Measurements from ENCODE around the gene PISD.
A peak's percentile ranks its signal among the peaks of the same experiment; 100 is the strongest.
"Not testable (repeated sequence)": the region's sequence is repeated elsewhere in the genome, so short reads cannot be mapped to it uniquely, and the experiment has no call there.

The PISD gene

GRCh38 chr22:31604746-31605705 is 57.0 kb downstream of the PISD start:
- no peak for DNase-seq

DNA sequence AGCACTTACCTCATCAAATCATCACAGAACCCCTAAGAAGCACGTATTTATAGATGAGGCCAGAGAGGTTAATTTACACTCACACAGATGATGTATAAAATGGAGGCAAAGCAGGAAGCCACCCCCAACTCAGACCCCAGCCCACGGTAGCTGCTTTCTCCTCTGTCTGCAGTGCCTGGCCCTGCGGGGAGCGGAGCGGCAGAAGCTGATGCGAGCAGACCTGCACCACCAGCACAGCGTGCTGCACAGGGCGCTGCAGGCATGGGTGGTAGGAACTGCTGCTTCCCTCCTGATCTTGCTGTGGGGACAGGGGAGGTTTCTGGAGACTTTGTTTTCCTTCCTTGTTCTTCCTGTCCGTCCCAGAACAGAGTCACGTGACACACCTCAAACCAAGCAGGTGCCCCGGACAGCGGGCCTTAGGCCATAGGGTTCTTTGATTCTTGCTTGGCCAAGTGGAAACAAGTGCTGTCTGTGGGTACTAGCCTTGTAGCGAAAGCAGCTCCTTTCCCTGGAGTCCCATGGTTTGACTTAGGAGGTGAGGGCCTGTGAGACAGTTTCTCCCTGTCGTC is 57.8 kb downstream of the PISD start:
- DNase-seq, result no peak

DNA sequence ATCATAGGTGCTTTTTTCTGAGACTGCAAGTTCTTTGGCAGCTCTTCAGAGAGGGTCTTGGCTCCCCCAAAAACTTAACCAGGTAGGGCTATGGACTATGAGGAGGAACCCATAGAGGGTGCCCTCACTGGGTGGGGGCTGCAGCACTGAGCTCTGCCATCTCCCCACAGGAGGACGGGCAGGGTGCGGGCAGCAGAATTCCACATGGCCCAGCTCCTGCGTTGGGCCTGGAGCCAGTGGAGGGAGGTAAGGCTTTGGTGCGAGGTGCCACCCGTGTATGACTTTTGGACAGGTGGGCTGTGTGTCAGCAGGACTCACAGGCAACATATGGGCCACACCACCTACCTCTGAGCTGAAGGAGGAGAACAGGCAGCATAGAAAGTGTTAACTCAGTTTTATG is 58.4 kb downstream of the PISD start:
- DNase-seq, result no peak

DNA sequence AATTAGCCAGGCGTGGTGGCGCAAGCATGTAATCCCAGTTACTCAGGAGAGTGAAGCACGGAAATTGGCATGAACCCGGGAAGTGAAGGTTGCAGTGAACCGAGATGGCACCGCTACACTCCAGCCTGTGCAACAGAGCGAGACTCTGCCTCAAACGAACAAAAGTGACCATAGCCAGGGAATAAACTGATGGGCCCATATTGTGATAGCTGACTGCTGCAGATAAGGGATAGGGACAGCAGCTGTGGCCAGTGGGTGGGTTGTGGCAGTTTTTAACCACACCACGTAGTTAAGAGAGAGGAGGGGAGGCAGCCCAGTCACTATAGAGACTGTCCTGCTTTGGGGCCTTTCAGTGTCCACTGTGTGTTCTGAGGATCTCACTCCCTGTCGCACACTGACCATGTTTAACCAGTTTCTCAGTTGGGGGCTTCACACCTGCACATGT is 58.9 kb downstream of the PISD start:
- DNase-seq, result no peak

DNA sequence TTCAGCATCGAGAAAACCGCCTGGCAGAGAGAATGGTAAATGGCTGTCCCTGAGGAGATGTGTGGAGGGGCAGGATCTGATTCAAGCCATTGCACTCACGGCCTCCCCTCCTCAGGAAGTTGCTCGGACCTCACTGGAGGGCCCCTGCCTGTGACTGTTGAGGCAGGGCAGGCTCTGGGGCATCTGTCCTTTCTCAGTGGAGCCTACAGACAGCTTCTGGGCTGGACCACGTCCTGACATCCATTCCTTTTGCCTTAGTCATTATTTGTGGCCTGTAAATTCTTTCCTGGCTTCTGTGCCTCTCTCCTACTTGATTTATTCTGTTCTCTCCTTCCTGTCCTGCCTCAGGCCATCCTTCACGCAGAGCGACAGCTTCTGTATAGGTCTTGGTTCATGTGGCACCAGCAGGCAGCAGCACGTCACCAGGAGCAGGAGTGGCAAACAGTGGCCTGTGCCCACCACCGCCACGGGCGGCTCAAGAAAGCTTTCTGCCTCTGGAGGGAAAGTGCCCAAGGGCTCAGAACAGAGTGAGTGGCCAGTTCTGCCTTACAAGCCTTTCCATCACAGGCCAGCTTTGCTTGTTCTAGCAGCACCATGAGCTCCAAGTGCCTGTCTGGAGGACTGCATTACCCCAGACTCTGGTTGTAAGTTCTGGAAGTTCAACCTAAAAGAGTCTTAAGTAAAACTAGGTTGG is 59.6 kb downstream of the PISD start:
- no peak for DNase-seq

GRCh38 chr22:31595271-31595670 is 66.7 kb downstream of the PISD start:
- no peak for DNase-seq

DNA sequence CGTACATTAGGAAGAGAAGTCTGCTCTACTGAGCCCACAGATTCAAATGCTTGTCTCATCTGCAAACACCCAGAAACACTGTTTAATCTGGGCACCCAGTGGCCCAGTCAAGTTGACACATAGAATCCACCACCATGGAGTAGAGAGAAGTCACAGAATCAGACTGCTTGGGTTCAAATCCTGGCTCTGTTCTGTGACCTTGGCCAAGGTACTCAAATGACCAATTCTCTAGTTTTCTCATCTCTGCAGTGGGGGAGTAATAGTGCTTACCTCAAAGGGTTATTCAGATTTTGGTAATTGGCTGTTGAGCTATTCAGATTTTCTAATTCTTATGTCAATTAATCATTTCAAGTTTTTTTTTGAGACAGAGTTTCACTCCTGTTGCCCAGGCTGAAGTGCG is 71.9 kb downstream of the PISD start:
- DNase-seq, result not testable (repeated sequence)

DNA sequence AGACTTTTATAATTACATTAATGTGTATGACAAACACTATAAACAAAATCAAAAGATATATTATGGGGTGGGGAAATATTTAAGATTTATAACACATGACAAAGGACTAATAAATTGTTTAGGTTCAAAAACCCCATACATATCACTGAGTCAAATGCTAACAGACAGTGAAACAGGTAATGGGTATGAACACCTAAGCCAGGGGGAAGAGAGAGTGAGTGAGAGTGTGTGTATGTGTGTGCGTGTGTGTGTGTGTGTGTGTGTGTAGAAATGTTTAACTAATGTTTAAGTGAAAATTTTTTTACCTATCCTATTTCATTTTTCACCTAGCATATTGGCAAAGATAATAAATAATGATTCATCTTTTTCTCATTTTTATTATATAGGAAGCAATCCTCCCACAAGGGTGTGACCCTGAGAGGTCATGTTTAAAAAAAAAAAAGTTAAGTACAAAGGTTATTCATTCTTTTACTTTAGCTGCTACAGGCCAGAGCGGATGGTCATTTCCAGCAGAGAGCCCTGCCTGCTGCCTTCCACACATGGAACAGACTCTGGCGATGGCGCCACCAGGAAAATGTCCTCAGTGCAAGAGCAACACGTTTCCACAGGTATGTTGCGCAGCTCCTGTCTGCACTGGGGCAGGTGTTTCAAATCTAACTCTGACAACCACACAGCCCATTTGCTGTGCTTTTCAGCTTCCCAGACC is 72.9 kb downstream of the PISD start:
- DNase-seq, result no peak

- DNase-seq, result no peak
These were observed 75.7 kb downstream of the PISD start for GRCh38 chr22:31586137-31586920.

- DNase-seq, result peak; percentile 23 to 32
These were observed 76.7 kb downstream of the PISD start for GRCh38 chr22:31585161-31585859.

GRCh38 chr22:31584804-31585160 is 77.2 kb downstream of the PISD start:
- DNase-seq, result no peak

GRCh38 chr22:31583861-31584485 is 78.0 kb downstream of the PISD start:
- DNase-seq, result no peak

DNA sequence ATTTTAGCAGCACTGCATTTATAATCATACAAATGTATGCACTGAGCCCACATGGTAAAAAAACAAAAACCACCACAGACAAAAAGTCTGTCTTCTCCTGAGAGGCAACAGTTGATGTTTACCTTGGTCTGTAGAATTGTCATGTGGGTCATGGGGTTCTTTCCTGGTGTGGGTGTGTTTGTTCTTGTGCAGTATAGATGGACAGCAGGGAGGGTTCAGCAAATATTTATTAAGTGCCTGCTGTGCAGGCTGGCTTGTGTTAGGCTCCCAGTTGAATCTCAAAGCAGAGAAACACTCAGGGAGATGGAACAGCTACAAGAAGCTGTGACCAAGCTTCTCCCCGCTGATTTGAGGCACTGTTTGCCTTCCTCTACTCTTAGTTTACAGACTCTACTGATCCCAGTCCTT is 82.2 kb downstream of the PISD start:
- DNase-seq, result no peak

DNA sequence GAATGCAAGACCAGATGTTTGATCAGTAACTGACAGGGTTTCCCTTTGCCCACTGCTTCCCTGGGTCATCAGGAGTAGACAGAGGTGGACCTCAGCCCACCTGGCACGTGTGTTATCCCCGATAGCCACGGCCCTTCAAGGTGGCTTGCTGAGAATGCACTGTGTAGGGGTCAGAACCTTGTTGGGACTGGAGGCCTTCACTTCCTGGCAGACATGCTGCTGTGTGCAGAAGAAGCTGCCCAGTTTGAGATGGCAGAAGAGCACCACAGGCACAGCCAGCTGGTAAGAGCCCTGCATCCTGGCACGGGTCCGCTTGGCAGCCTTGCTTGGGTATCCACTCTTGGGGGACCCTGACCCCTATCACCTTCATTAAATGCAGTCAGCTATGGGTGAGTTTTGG is 83.8 kb downstream of the PISD start:
- DNase-seq, result no peak

- no peak for DNase-seq
These were observed 84.3 kb downstream of the PISD start for GRCh38 chr22:31577711-31578110.

DNA sequence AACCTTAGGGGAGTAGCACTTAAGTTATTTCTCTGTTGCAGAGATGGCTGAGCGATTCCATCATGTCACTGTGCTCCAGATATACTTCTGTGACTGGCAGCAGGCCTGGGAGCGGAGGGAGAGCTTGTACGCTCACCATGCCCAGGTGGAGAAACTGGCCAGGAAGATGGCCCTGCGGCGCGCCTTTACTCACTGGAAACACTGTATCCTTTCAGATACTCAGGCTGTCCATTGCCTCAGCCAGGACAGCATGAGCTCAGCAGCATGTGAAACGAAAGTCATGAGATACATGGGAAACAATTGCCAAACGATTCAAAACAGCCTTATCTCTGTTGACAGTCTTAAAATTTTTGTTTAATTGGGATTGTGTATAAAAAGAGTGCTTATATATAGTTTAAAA is 86.8 kb downstream of the PISD start:
- DNase-seq, result no peak

DNA sequence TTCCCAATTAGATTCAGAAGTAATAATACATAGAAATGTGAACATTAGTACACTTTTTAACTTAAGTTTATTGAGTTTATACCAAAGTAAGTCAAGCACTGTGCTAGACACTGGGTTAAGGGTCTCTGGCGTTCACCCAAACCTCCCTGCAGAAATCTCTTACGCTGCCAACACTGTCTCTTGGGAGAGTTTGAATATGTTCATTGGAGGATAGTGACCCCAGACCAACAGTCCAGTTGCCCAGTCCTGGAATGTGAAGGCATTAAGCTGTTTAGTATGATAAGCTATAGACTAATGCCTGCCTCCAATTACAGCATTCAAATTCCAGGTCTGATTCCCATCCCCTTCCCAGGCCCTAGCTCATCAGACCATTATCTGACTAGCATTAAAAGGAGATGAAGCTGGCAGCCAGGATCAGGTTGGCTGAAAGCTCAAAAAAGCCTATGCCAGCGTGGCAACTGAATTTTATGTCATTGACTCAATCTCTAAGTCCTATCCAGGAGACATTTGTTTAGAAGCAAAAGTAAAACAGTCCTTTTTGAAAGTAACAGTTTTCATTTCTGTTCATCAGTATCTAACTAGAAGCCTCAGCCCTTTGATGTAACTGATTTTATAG is 87.9 kb downstream of the PISD start:
- no peak for DNase-seq

GRCh38 chr22:31572939-31573338 is 89.1 kb downstream of the PISD start:
- DNase-seq, result no peak

- DNase-seq, result no peak
These were observed 92.9 kb downstream of the PISD start for GRCh38 chr22:31569126-31569525.
